ENCODE measurements around the gene MTA3.

MTA3 gene

DNA sequence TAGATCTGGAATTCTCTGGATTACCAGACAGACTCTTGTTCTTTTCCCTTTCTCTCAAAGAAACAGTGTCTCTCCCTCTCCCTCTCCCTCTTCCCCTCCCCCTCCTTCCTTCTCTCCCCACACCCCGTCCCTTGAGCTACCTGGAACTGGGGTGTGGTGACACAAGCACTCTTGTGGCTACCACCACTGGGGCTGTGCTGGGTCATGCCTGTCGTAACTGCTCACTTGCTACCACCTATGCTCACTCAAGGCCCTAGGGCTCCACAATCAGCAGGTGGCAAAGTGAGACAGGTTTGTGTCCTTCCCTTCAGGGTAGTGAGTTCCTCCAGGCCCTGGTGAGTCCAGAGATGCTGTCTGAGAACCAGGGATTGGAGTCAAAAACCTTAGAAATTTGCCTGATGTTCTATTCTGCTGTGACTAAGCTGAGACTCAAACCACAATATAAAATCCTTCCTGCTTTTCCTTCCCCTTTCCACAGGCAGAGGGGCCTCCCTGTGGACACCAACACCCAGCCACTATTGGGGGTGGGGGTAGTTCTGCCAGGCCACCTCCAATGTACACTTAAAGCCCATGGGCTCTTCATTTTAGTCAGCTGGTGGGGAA is 124.7 kb downstream of the MTA3 start:
- TF ChIP-seq NFIC (IDR thresholded peaks at IDR 0.05): no peak

DNA sequence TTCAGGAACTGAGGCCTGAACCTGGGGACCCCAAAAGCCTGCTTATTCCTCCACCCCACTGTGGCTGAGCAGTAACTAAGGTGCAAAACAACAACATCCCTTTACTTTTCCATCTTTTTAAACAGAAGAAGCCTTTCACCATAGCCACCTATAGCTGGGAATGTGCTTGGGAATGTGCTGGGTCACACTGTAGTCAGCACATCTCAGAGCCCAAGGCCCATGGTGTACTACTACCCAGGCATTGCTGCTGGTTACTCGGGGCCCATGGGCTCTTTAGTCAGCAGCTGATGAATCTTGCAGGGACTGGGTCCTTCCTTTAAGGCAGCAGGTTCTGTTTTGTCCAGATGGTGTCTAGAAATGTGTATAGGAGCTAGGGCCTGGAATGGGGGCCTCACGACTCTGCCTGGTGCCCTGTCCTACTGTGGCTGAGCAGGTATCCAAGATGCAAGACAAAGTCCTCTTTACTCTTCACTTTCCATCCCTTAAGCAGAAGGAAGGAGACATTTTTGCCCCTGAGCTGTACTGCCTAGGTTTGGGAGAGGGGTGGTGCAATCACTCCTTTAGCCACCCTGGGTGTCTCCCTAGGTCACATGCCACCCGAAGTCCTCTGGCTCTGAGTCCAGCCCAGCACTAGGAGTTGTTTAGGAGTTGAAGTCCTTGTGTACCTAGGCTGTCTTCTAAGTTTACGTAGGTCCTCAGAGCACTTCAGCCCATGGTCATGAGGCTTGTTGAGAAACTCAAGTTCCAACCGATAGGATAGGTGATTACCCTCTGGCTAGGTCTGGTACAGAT is 125.5 kb downstream of the MTA3 start:
- no peak for TF ChIP-seq TCF12 (IDR thresholded peaks at IDR 0.05; ENCODE audit: low read depth)
- TF ChIP-seq, protein P1, sequence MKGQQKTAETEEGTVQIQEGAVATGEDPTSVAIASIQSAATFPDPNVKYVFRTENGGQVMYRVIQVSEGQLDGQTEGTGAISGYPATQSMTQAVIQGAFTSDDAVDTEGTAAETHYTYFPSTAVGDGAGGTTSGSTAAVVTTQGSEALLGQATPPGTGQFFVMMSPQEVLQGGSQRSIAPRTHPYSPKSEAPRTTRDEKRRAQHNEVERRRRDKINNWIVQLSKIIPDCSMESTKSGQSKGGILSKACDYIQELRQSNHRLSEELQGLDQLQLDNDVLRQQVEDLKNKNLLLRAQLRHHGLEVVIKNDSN (IDR thresholded peaks at IDR 0.05): no peak
- TF ChIP-seq CREB1 (IDR thresholded peaks at IDR 0.05; ENCODE audit: low read depth): no peak
- TF ChIP-seq, protein P2, sequence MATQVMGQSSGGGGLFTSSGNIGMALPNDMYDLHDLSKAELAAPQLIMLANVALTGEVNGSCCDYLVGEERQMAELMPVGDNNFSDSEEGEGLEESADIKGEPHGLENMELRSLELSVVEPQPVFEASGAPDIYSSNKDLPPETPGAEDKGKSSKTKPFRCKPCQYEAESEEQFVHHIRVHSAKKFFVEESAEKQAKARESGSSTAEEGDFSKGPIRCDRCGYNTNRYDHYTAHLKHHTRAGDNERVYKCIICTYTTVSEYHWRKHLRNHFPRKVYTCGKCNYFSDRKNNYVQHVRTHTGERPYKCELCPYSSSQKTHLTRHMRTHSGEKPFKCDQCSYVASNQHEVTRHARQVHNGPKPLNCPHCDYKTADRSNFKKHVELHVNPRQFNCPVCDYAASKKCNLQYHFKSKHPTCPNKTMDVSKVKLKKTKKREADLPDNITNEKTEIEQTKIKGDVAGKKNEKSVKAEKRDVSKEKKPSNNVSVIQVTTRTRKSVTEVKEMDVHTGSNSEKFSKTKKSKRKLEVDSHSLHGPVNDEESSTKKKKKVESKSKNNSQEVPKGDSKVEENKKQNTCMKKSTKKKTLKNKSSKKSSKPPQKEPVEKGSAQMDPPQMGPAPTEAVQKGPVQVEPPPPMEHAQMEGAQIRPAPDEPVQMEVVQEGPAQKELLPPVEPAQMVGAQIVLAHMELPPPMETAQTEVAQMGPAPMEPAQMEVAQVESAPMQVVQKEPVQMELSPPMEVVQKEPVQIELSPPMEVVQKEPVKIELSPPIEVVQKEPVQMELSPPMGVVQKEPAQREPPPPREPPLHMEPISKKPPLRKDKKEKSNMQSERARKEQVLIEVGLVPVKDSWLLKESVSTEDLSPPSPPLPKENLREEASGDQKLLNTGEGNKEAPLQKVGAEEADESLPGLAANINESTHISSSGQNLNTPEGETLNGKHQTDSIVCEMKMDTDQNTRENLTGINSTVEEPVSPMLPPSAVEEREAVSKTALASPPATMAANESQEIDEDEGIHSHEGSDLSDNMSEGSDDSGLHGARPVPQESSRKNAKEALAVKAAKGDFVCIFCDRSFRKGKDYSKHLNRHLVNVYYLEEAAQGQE (IDR thresholded peaks at IDR 0.05; ENCODE audit: low read depth): no peak
- no peak for TF ChIP-seq TAF1 (IDR thresholded peaks at IDR 0.05; ENCODE audit: low read depth)
- no peak for TF ChIP-seq TEAD4 (IDR thresholded peaks at IDR 0.05)
- no peak for TF ChIP-seq EP300 (IDR thresholded peaks at IDR 0.05; ENCODE audit: borderline replicate concordance)
- no peak for TF ChIP-seq CEBPB (IDR thresholded peaks at IDR 0.05)
- TF ChIP-seq RAD21 (IDR thresholded peaks at IDR 0.05; ENCODE audit: low read depth): no peak
- TF ChIP-seq YY1 (IDR thresholded peaks at IDR 0.05; ENCODE audit: low read depth): no peak
- no peak for TF ChIP-seq ZBTB7A (IDR thresholded peaks at IDR 0.05; ENCODE audit: low read depth)
- TF ChIP-seq, protein P3, sequence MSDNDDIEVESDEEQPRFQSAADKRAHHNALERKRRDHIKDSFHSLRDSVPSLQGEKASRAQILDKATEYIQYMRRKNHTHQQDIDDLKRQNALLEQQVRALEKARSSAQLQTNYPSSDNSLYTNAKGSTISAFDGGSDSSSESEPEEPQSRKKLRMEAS (IDR thresholded peaks at IDR 0.05): no peak
- TF ChIP-seq NFIC (IDR thresholded peaks at IDR 0.05): no peak
- TF ChIP-seq EGR1 (IDR thresholded peaks at IDR 0.05): no peak
- no peak for TF ChIP-seq FOXM1 (IDR thresholded peaks at IDR 0.05; ENCODE audit: borderline replicate concordance, low read depth)

DNA sequence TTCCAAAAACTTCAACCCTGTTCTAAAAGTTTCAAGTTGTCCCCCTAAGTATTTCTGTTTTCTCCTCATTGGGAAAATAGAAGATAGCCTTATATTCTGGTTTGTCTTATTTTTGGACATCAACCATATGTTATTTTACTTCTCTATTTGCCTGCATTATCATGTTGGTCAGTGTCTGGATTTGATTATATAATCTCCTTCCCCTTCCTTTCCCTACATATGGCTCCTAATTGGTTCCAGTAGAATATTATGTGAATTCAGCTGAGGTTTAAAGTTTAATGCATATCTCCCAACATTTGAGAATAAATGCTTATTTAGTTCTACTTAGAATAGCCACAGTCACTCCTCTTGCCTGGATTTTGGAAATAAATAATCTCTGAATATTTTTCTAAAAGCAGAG is 128.6 kb downstream of the MTA3 start:
- TF ChIP-seq CEBPB (IDR thresholded peaks at IDR 0.05): no peak
- no peak for TF ChIP-seq ZBTB7A (IDR thresholded peaks at IDR 0.05; ENCODE audit: low read depth)
- no peak for TF ChIP-seq EGR1 (IDR thresholded peaks at IDR 0.05)
- no peak for TF ChIP-seq EP300 (IDR thresholded peaks at IDR 0.05; ENCODE audit: borderline replicate concordance)
- TF ChIP-seq TCF12 (IDR thresholded peaks at IDR 0.05; ENCODE audit: low read depth): no peak
- TF ChIP-seq, protein P3 (IDR thresholded peaks at IDR 0.05): no peak
- TF ChIP-seq RAD21 (IDR thresholded peaks at IDR 0.05; ENCODE audit: low read depth): no peak

DNA sequence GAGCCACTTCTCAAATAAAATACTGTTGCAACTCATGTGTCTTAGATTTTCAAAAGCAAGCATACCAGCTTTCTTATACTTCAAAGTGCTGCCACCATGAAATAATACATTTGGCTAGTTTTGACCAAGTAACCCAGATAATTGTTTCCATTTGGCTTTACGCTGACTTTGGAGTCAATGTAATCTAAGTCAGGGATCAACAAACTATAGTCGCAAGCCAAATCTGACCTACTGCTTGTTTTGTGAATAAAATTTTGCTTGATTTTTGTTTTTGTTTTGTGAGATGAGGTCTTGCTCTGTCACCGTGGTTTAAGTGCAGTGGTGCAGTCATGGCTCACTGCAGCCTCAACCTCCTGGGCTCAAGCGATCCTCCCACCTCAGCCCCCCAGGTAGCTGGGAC is 130.5 kb downstream of the MTA3 start:
- TF ChIP-seq, protein P3 (IDR thresholded peaks at IDR 0.05): no peak
- TF ChIP-seq TEAD4 (IDR thresholded peaks at IDR 0.05) (no peak), NFIC (IDR thresholded peaks at IDR 0.05) (no peak), CEBPB (IDR thresholded peaks at IDR 0.05) (no peak), YY1 (IDR thresholded peaks at IDR 0.05; ENCODE audit: low read depth) (no peak), RAD21 (IDR thresholded peaks at IDR 0.05; ENCODE audit: low read depth) (no peak), FOXM1 (IDR thresholded peaks at IDR 0.05; ENCODE audit: borderline replicate concordance, low read depth) (no peak), TCF12 (IDR thresholded peaks at IDR 0.05; ENCODE audit: low read depth) (no peak), EGR1 (IDR thresholded peaks at IDR 0.05) (no peak), EP300 (IDR thresholded peaks at IDR 0.05; ENCODE audit: borderline replicate concordance) (no peak), CREB1 (IDR thresholded peaks at IDR 0.05; ENCODE audit: low read depth) (no peak)
- TF ChIP-seq, protein P1 (IDR thresholded peaks at IDR 0.05): no peak

DNA sequence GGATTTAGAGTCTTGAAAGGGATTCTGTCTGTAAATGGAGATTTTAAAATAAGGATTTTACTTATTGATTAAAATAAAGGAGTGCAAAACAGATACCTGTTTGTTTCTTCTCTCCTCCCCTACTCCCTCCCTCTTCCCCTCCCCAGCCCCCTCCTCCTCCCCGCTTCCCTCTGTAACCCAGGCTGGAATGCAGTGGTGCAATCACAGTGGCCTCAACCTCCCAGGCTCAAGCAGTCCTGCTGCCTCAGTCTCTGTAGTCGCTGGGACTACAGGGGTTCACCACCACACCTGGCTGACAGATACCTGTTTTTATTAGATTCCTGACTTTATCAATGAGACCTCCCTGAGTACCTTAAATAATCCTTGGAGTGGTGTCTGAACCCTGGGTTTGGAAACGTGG is 138.4 kb downstream of the MTA3 start:
- TF ChIP-seq, protein P3 (IDR thresholded peaks at IDR 0.05): no peak
- TF ChIP-seq RAD21 (IDR thresholded peaks at IDR 0.05; ENCODE audit: low read depth): no peak
- no peak for TF ChIP-seq TCF12 (IDR thresholded peaks at IDR 0.05; ENCODE audit: low read depth)
- TF ChIP-seq NFIC (IDR thresholded peaks at IDR 0.05): no peak
- TF ChIP-seq TEAD4 (IDR thresholded peaks at IDR 0.05): no peak
- TF ChIP-seq, protein P2 (IDR thresholded peaks at IDR 0.05; ENCODE audit: low read depth): no peak
- TF ChIP-seq EGR1 (IDR thresholded peaks at IDR 0.05): no peak
- TF ChIP-seq CREB1 (IDR thresholded peaks at IDR 0.05; ENCODE audit: low read depth): no peak
- TF ChIP-seq TAF1 (IDR thresholded peaks at IDR 0.05; ENCODE audit: low read depth): no peak
- no peak for TF ChIP-seq FOXM1 (IDR thresholded peaks at IDR 0.05; ENCODE audit: borderline replicate concordance, low read depth)
